ENCODE results near the gene RPL22.

RPL22 gene

GRCh38 chr1:6166655-6167390, 32.6 kb downstream of the RPL22 start:
- no peak for TF ChIP-seq GATA3 (IDR thresholded peaks at IDR 0.05; ENCODE audit: low read depth, low read length)
- TF ChIP-seq GATA2 (IDR thresholded peaks at IDR 0.05; ENCODE audit: low read depth, low read length) = no peak

GRCh38 chr1:6166221-6166620, 33.2 kb downstream of the RPL22 start:
- no peak for TF ChIP-seq GATA3 (IDR thresholded peaks at IDR 0.05; ENCODE audit: low read depth, low read length)
- TF ChIP-seq GATA2 (IDR thresholded peaks at IDR 0.05; ENCODE audit: low read depth, low read length) = no peak

GRCh38 chr1:6165441-6165985, 33.9 kb downstream of the RPL22 start:
- TF ChIP-seq GATA3 (IDR thresholded peaks at IDR 0.05; ENCODE audit: low read depth, low read length) (no peak), GATA2 (IDR thresholded peaks at IDR 0.05; ENCODE audit: low read depth, low read length) (no peak)

GRCh38 chr1:6165027-6165426, 34.4 kb downstream of the RPL22 start:
- no peak for TF ChIP-seq GATA3 (IDR thresholded peaks at IDR 0.05; ENCODE audit: low read depth, low read length)
- no peak for TF ChIP-seq GATA2 (IDR thresholded peaks at IDR 0.05; ENCODE audit: low read depth, low read length)

- TF ChIP-seq GATA2 (IDR thresholded peaks at IDR 0.05; ENCODE audit: low read depth, low read length) = no peak
- no peak for TF ChIP-seq GATA3 (IDR thresholded peaks at IDR 0.05; ENCODE audit: low read depth, low read length)
Measured at GRCh38 chr1:6163973-6164617, 35.3 kb downstream of the RPL22 start.

- TF ChIP-seq GATA2 (IDR thresholded peaks at IDR 0.05; ENCODE audit: low read depth, low read length) = no peak
- no peak for TF ChIP-seq GATA3 (IDR thresholded peaks at IDR 0.05; ENCODE audit: low read depth, low read length)
Measured at GRCh38 chr1:6163191-6163972, 36.0 kb downstream of the RPL22 start.

GRCh38 chr1:6162773-6163172, 36.6 kb downstream of the RPL22 start:
- TF ChIP-seq GATA2 (IDR thresholded peaks at IDR 0.05; ENCODE audit: low read depth, low read length) (no peak), GATA3 (IDR thresholded peaks at IDR 0.05; ENCODE audit: low read depth, low read length) (no peak)

GRCh38 chr1:6162341-6162740, 37.1 kb downstream of the RPL22 start:
- TF ChIP-seq GATA2 (IDR thresholded peaks at IDR 0.05; ENCODE audit: low read depth, low read length) = no peak
- no peak for TF ChIP-seq GATA3 (IDR thresholded peaks at IDR 0.05; ENCODE audit: low read depth, low read length)

- no peak for TF ChIP-seq GATA2 (IDR thresholded peaks at IDR 0.05; ENCODE audit: low read depth, low read length)
Measured at GRCh38 chr1:6158181-6158580, 41.2 kb downstream of the RPL22 start.

- TF ChIP-seq GATA2 (IDR thresholded peaks at IDR 0.05; ENCODE audit: low read depth, low read length) (no peak), GATA3 (IDR thresholded peaks at IDR 0.05; ENCODE audit: low read depth, low read length) (no peak)
Measured at GRCh38 chr1:6157528-6158174, 41.7 kb downstream of the RPL22 start.

- TF ChIP-seq GATA3 (IDR thresholded peaks at IDR 0.05; ENCODE audit: low read depth, low read length) = no peak
- no peak for TF ChIP-seq GATA2 (IDR thresholded peaks at IDR 0.05; ENCODE audit: low read depth, low read length)
Measured at GRCh38 chr1:6157132-6157527, 42.3 kb downstream of the RPL22 start.

- TF ChIP-seq GATA2 (IDR thresholded peaks at IDR 0.05; ENCODE audit: low read depth, low read length) (no peak), GATA3 (IDR thresholded peaks at IDR 0.05; ENCODE audit: low read depth, low read length) (no peak)
Measured at GRCh38 chr1:6154525-6155319, 44.7 kb downstream of the RPL22 start.

- no peak for TF ChIP-seq GATA2 (IDR thresholded peaks at IDR 0.05; ENCODE audit: low read depth, low read length)
- TF ChIP-seq GATA3 (IDR thresholded peaks at IDR 0.05; ENCODE audit: low read depth, low read length) = no peak
Measured at GRCh38 chr1:6152882-6153281, 46.5 kb downstream of the RPL22 start.
